Fibroblast of peridontal ligament (primary cell): ENCODE results near the gene HNRNPM.

ENCODE experiments used
- DNase-seq: peaks from one replicate; pipeline ENCODE4 v3.0.0-alpha.2; 2010; ENCODE audit errors: extremely low read depth

The HNRNPM gene

GRCh38 chr19:8460516-8461298, 15.9 kb downstream of the HNRNPM start:
- peak; percentile 64 for DNase-seq

GRCh38 chr19:8461376-8461775, 16.6 kb downstream of the HNRNPM start:
- peak; percentile 62 for DNase-seq

GRCh38 chr19:8461891-8462290, 17.1 kb downstream of the HNRNPM start:
- DNase-seq: no peak

GRCh38 chr19:8462571-8462970, 17.8 kb downstream of the HNRNPM start:
- peak; percentile 29 for DNase-seq

- no peak for DNase-seq
Observed at GRCh38 chr19:8463365-8463764, 18.6 kb downstream of the HNRNPM start.

GRCh38 chr19:8466018-8466417, 21.2 kb downstream of the HNRNPM start:
- DNase-seq: peak; percentile 90

- no peak for DNase-seq
Observed at GRCh38 chr19:8468124-8468523, 23.3 kb downstream of the HNRNPM start.

- peak; percentile 82 for DNase-seq
Observed at GRCh38 chr19:8468761-8469373, 24.1 kb downstream of the HNRNPM start.

- DNase-seq: no peak
Observed at GRCh38 chr19:8469613-8470368, 25.0 kb downstream of the HNRNPM start.

- DNase-seq: no peak
Observed at GRCh38 chr19:8473648-8474476, 29.1 kb downstream of the HNRNPM start.

GRCh38 chr19:8475005-8475404, 30.2 kb downstream of the HNRNPM start:
- DNase-seq: no peak

GRCh38 chr19:8476524-8476923, 31.7 kb downstream of the HNRNPM start:
- no peak for DNase-seq

GRCh38 chr19:8477889-8478288, 33.1 kb downstream of the HNRNPM start:
- no peak for DNase-seq

GRCh38 chr19:8478598-8478997, 33.8 kb downstream of the HNRNPM start:
- no peak for DNase-seq

GRCh38 chr19:8481201-8481600, 36.4 kb downstream of the HNRNPM start:
- DNase-seq: no peak

GRCh38 chr19:8481616-8482015, 36.8 kb downstream of the HNRNPM start:
- DNase-seq: no peak

- DNase-seq: no peak
Observed at GRCh38 chr19:8482696-8483095, 37.9 kb downstream of the HNRNPM start.

GRCh38 chr19:8483165-8483564, 38.4 kb downstream of the HNRNPM start:
- no peak for DNase-seq

GRCh38 chr19:8484331-8484894, 39.6 kb downstream of the HNRNPM start:
- no peak for DNase-seq

GRCh38 chr19:8485561-8486371, 41.0 kb downstream of the HNRNPM start:
- DNase-seq: no peak
